Measurements from ENCODE around the gene FAXDC2. TPM values are rescaled to one million over a fixed set of nuclear protein-coding genes. Genes with fewer than 3 reads are reported as not detected.

The FAXDC2 gene, protein sequence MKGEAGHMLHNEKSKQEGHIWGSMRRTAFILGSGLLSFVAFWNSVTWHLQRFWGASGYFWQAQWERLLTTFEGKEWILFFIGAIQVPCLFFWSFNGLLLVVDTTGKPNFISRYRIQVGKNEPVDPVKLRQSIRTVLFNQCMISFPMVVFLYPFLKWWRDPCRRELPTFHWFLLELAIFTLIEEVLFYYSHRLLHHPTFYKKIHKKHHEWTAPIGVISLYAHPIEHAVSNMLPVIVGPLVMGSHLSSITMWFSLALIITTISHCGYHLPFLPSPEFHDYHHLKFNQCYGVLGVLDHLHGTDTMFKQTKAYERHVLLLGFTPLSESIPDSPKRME
- polyA plus RNA-seq (2013, experiment 1 of 2): 0.60 TPM
- 0.77 TPM for polyA plus RNA-seq (2013, experiment 2 of 2)

- H3K9ac ChIP-seq (ENCODE audit: low read length): peak within 1 kb of the TSS; percentile 44
- no peak within 1 kb of the TSS for H2AK5ac ChIP-seq (ENCODE audit: low read length)
- H3K79me2 ChIP-seq (ENCODE audit: control insufficient read depth, insufficient read depth, low read length): no peaks in the 10 kb centered on the region
- no peak within 1 kb of the TSS for H2BK120ac ChIP-seq (ENCODE audit: low read depth, low read length)
- no peaks in the 10 kb centered on the region for H3K27me3 ChIP-seq (ENCODE audit: insufficient read depth, low read length, poor library complexity)
- no peak within 1 kb of the TSS for H3K27ac ChIP-seq (ENCODE audit: low read depth, low read length)
- no peaks in the 10 kb centered on the region for H3K79me1 ChIP-seq (ENCODE audit: low read length)
- no peaks in the 10 kb centered on the region for H3K36me3 ChIP-seq (ENCODE audit: control insufficient read depth, insufficient read depth, low read length)
- WGBS (ENCODE audit: extremely low coverage, insufficient coverage, low lambda C conversion rate): no CpG with 5 or more reads among the region's 11 CpGs
- H2BK5ac ChIP-seq (ENCODE audit: low read length): no peak within 1 kb of the TSS
- no peak within 1 kb of the TSS for H4K8ac ChIP-seq (ENCODE audit: low read depth, low read length)
- no peak within 1 kb of the TSS for H3K4ac ChIP-seq (ENCODE audit: low read depth, low read length)
- H2BK15ac ChIP-seq (replicated peaks; ENCODE audit: low read depth): no peak within 1 kb of the TSS
- peak within 1 kb of the TSS; percentile 9 for H3K4me2 ChIP-seq (ENCODE audit: low read length)
- no peak within 1 kb of the TSS for H4K5ac ChIP-seq (ENCODE audit: low read length)
- H3K56ac ChIP-seq (ENCODE audit: low read length): peak within 1 kb of the TSS; percentile 54
- no peak within 1 kb of the TSS for H3K4me3 ChIP-seq (ENCODE audit: low read length)
- H3K23ac ChIP-seq (ENCODE audit: low read length): no peak within 1 kb of the TSS
- H3K4me1 ChIP-seq (ENCODE audit: control insufficient read depth, low read depth, low read length): peaks cover 6% of the 10 kb centered on the region
- DNase-seq: peak; percentile 85
- no peak within 1 kb of the TSS for H3K18ac ChIP-seq (ENCODE audit: low read length)
Observed at GRCh38 chr5:154850255-154851062, at the start of gene FAXDC2. Gene FAXDC2 (minus strand): TSS chr5:154850603. CDS start chr5:154838178, 12,425 bp downstream.

GRCh38 chr5:154900066-154900465, 49.7 kb upstream of the FAXDC2 start:
- Histone ChIP-seq H2BK15ac (replicated peaks; ENCODE audit: low read depth) (no peak overlapping the region), H4K8ac (ENCODE audit: low read depth, low read length) (no peak overlapping the region), H2AK5ac (ENCODE audit: low read length) (no peak overlapping the region), H3K9ac (ENCODE audit: low read length) (no peak overlapping the region), H3K4me2 (ENCODE audit: low read length) (no peak overlapping the region), H3K79me2 (ENCODE audit: control insufficient read depth, insufficient read depth, low read length) (no peaks in the 10 kb centered on the region), H2BK120ac (ENCODE audit: low read depth, low read length) (no peak overlapping the region), H3K4ac (ENCODE audit: low read depth, low read length) (no peak overlapping the region), H3K4me1 (ENCODE audit: control insufficient read depth, low read depth, low read length) (no peaks in the 10 kb centered on the region), H3K56ac (ENCODE audit: low read length) (no peak overlapping the region), H3K79me1 (ENCODE audit: low read length) (no peaks in the 10 kb centered on the region), H2BK5ac (ENCODE audit: low read length) (no peak overlapping the region), H3K27ac (ENCODE audit: low read depth, low read length) (no peak overlapping the region), H3K23ac (ENCODE audit: low read length) (no peak overlapping the region), H3K4me3 (ENCODE audit: low read length) (no peak overlapping the region), H3K36me3 (ENCODE audit: control insufficient read depth, insufficient read depth, low read length) (peaks cover 18% of the 10 kb centered on the region), H4K5ac (ENCODE audit: low read length) (no peak overlapping the region), H3K27me3 (ENCODE audit: insufficient read depth, low read length, poor library complexity) (no peaks in the 10 kb centered on the region), H3K18ac (ENCODE audit: low read length) (no peak overlapping the region)
- WGBS (ENCODE audit: extremely low coverage, insufficient coverage, low lambda C conversion rate): no CpG with 5 or more reads among the region's 1 CpG
- DNase-seq: no peak

DNA sequence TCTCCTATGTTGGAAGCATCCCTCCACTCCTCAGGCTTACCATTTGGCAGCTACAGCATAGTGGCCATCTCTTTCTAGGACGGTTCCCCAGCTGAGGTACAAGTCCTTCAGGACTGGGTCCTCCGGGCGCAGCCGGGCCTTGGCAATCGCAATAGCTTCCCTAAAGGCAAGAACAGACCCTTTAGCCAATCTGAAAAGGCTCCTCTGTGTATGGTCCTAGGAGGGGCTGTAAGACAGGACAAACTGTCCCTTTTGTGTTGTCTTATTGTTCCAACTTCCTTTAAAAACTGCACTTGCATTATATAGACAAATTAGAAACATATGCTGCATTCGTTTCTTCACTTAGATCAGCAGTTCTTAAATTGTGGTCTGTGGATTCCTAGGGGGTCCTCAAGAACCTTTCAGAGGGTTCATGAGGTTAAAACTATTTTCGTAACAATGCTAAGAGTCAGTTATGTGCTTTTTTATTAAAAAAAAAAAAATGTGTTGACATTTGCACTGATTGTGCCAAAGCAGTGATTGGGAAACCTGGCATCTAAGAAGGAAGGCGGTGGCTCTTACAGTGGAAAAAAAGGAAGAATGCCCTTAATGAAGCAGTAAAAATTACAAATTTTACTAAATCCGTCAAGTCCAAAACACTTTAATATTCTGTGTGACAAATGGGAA, 48.9 kb upstream of the FAXDC2 start:
- WGBS (ENCODE audit: extremely low coverage, insufficient coverage, low lambda C conversion rate): no CpG with 5 or more reads among the region's 9 CpGs
- no peak overlapping the region for H4K5ac ChIP-seq (ENCODE audit: low read length)
- no peak overlapping the region for H2BK15ac ChIP-seq (replicated peaks; ENCODE audit: low read depth)
- H3K36me3 ChIP-seq (ENCODE audit: control insufficient read depth, insufficient read depth, low read length): peaks cover 18% of the 10 kb centered on the region
- no peak overlapping the region for H3K4me3 ChIP-seq (ENCODE audit: low read length)
- H3K4me2 ChIP-seq (ENCODE audit: low read length): no peak overlapping the region
- no peaks in the 10 kb centered on the region for H3K79me1 ChIP-seq (ENCODE audit: low read length)
- no peaks in the 10 kb centered on the region for H3K4me1 ChIP-seq (ENCODE audit: control insufficient read depth, low read depth, low read length)
- no peaks in the 10 kb centered on the region for H3K79me2 ChIP-seq (ENCODE audit: control insufficient read depth, insufficient read depth, low read length)
- H4K8ac ChIP-seq (ENCODE audit: low read depth, low read length): no peak overlapping the region
- H2BK5ac ChIP-seq (ENCODE audit: low read length): no peak overlapping the region
- H2AK5ac ChIP-seq (ENCODE audit: low read length): no peak overlapping the region
- no peak overlapping the region for H3K56ac ChIP-seq (ENCODE audit: low read length)
- H3K18ac ChIP-seq (ENCODE audit: low read length): no peak overlapping the region
- no peak for DNase-seq
- H2BK120ac ChIP-seq (ENCODE audit: low read depth, low read length): no peak overlapping the region
- no peak overlapping the region for H3K23ac ChIP-seq (ENCODE audit: low read length)
- no peak overlapping the region for H3K27ac ChIP-seq (ENCODE audit: low read depth, low read length)
- H3K9ac ChIP-seq (ENCODE audit: low read length): no peak overlapping the region
- no peaks in the 10 kb centered on the region for H3K27me3 ChIP-seq (ENCODE audit: insufficient read depth, low read length, poor library complexity)
- no peak overlapping the region for H3K4ac ChIP-seq (ENCODE audit: low read depth, low read length)

GRCh38 chr5:154898210-154898609, 47.8 kb upstream of the FAXDC2 start:
- Histone ChIP-seq H3K23ac (ENCODE audit: low read length) (no peak overlapping the region), H4K8ac (ENCODE audit: low read depth, low read length) (no peak overlapping the region), H2AK5ac (ENCODE audit: low read length) (no peak overlapping the region), H3K4ac (ENCODE audit: low read depth, low read length) (no peak overlapping the region), H3K79me1 (ENCODE audit: low read length) (no peaks in the 10 kb centered on the region), H3K36me3 (ENCODE audit: control insufficient read depth, insufficient read depth, low read length) (peaks cover 18% of the 10 kb centered on the region), H3K4me2 (ENCODE audit: low read length) (no peak overlapping the region), H4K5ac (ENCODE audit: low read length) (no peak overlapping the region), H2BK120ac (ENCODE audit: low read depth, low read length) (no peak overlapping the region), H3K18ac (ENCODE audit: low read length) (no peak overlapping the region), H3K27ac (ENCODE audit: low read depth, low read length) (no peak overlapping the region), H3K4me1 (ENCODE audit: control insufficient read depth, low read depth, low read length) (no peaks in the 10 kb centered on the region), H3K79me2 (ENCODE audit: control insufficient read depth, insufficient read depth, low read length) (no peaks in the 10 kb centered on the region), H3K27me3 (ENCODE audit: insufficient read depth, low read length, poor library complexity) (no peaks in the 10 kb centered on the region), H2BK5ac (ENCODE audit: low read length) (no peak overlapping the region), H2BK15ac (replicated peaks; ENCODE audit: low read depth) (no peak overlapping the region), H3K56ac (ENCODE audit: low read length) (no peak overlapping the region), H3K9ac (ENCODE audit: low read length) (no peak overlapping the region), H3K4me3 (ENCODE audit: low read length) (no peak overlapping the region)
- no CpG with 5 or more reads among the region's 4 CpGs for WGBS (ENCODE audit: extremely low coverage, insufficient coverage, low lambda C conversion rate)
- DNase-seq: no peak

GRCh38 chr5:154896562-154897165, 46.3 kb upstream of the FAXDC2 start:
- peaks cover 20% of the 10 kb centered on the region for H3K36me3 ChIP-seq (ENCODE audit: control insufficient read depth, insufficient read depth, low read length)
- no peak overlapping the region for H3K4me3 ChIP-seq (ENCODE audit: low read length)
- no peak for DNase-seq

More at GRCh38 chr5:154896562-154897165, 46.3 kb upstream of the FAXDC2 start:
- no peak overlapping the region for H2BK120ac ChIP-seq (ENCODE audit: low read depth, low read length)
- no peak overlapping the region for H2BK15ac ChIP-seq (replicated peaks; ENCODE audit: low read depth)
- H2AK5ac ChIP-seq (ENCODE audit: low read length): no peak overlapping the region
- H3K79me2 ChIP-seq (ENCODE audit: control insufficient read depth, insufficient read depth, low read length): no peaks in the 10 kb centered on the region
- H3K27ac ChIP-seq (ENCODE audit: low read depth, low read length): no peak overlapping the region
- no peak overlapping the region for H4K8ac ChIP-seq (ENCODE audit: low read depth, low read length)
- no peak overlapping the region for H3K18ac ChIP-seq (ENCODE audit: low read length)
- H3K56ac ChIP-seq (ENCODE audit: low read length): no peak overlapping the region
- H3K23ac ChIP-seq (ENCODE audit: low read length): no peak overlapping the region
- H3K4me2 ChIP-seq (ENCODE audit: low read length): no peak overlapping the region
- no peak overlapping the region for H3K4ac ChIP-seq (ENCODE audit: low read depth, low read length)
- no peak overlapping the region for H3K9ac ChIP-seq (ENCODE audit: low read length)
- H3K79me1 ChIP-seq (ENCODE audit: low read length): no peaks in the 10 kb centered on the region
- H3K27me3 ChIP-seq (ENCODE audit: insufficient read depth, low read length, poor library complexity): no peaks in the 10 kb centered on the region
- no peak overlapping the region for H2BK5ac ChIP-seq (ENCODE audit: low read length)
- no peak overlapping the region for H4K5ac ChIP-seq (ENCODE audit: low read length)
- no peaks in the 10 kb centered on the region for H3K4me1 ChIP-seq (ENCODE audit: control insufficient read depth, low read depth, low read length)

Measured in mesendoderm (in vitro differentiated cells).